Stimulated activated memory B cell treated with anti-CD40 and anti-IgM and Interleukin-4, amounts not matched to agents 10 μg/mL and 1 μg/mL and 100 μg/mL, for 72 hours (primary cell): ENCODE data around the gene ZNF536.
A peak's percentile ranks its signal among the peaks of the same experiment; 100 is the strongest.

Experiments used
- ATAC-seq: fragments of 150-1000 bp; cut with Tn5 transposase; 2 replicates; pipeline ENCODE4 v1.10.0; 2021
- H3K27ac Mint-ChIP-seq: one replicate; pipeline ENCODE4 v1.8.0; 2022; ENCODE audit warnings: mild to moderate bottlenecking, mixed read lengths
- H3K27me3 Mint-ChIP-seq: one replicate; pipeline ENCODE4 v1.8.0; 2022; ENCODE audit warnings: mixed read lengths
- H3K36me3 Mint-ChIP-seq: one replicate; pipeline ENCODE4 v1.8.0; 2022; ENCODE audit warnings: mixed read lengths
- H3K4me1 Mint-ChIP-seq: one replicate; pipeline ENCODE4 v1.8.0; 2022; ENCODE audit warnings: mixed read lengths
- H3K4me3 Mint-ChIP-seq: one replicate; pipeline ENCODE4 v1.8.0; 2022; ENCODE audit warnings: mild to moderate bottlenecking, moderate library complexity, mixed read lengths
- H3K9me3 Mint-ChIP-seq: one replicate; pipeline ENCODE4 v1.8.0; 2022; ENCODE audit warnings: mixed read lengths

ZNF536 gene

GRCh38 chr19:30557927-30558557 lies 185.9 kb downstream of the ZNF536 start:
- H3K4me3 Mint-ChIP-seq, result no peak overlapping the region
- no peaks in the 10 kb centered on the region for H3K27me3 Mint-ChIP-seq
- H3K9me3 Mint-ChIP-seq, result peaks cover 6% of the 10 kb centered on the region
- no peak for ATAC-seq
- H3K27ac Mint-ChIP-seq, result no peak overlapping the region
- H3K4me1 Mint-ChIP-seq, result no peaks in the 10 kb centered on the region
- H3K36me3 Mint-ChIP-seq, result no peaks in the 10 kb centered on the region

- Mint-ChIP-seq H3K4me3 (no peak overlapping the region), H3K4me1 (no peaks in the 10 kb centered on the region), H3K27ac (no peak overlapping the region), H3K9me3 (peaks cover 7% of the 10 kb centered on the region), H3K27me3 (no peaks in the 10 kb centered on the region), H3K36me3 (no peaks in the 10 kb centered on the region)
- ATAC-seq, result no peak
Observed at GRCh38 chr19:30558793-30559192, 186.6 kb downstream of the ZNF536 start.

GRCh38 chr19:30559446-30559845 lies 187.3 kb downstream of the ZNF536 start:
- no peak for ATAC-seq
- H3K4me3 Mint-ChIP-seq, result no peak overlapping the region
- H3K9me3 Mint-ChIP-seq, result peaks cover 12% of the 10 kb centered on the region
- no peak overlapping the region for H3K27ac Mint-ChIP-seq
- no peaks in the 10 kb centered on the region for H3K4me1 Mint-ChIP-seq
- H3K27me3 Mint-ChIP-seq, result no peaks in the 10 kb centered on the region
- no peaks in the 10 kb centered on the region for H3K36me3 Mint-ChIP-seq

GRCh38 chr19:30562981-30563380 lies 190.8 kb downstream of the ZNF536 start:
- Mint-ChIP-seq H3K9me3 (peaks cover 12% of the 10 kb centered on the region), H3K27ac (no peak overlapping the region), H3K36me3 (no peaks in the 10 kb centered on the region), H3K4me3 (no peak overlapping the region), H3K4me1 (no peaks in the 10 kb centered on the region), H3K27me3 (no peaks in the 10 kb centered on the region)
- no peak for ATAC-seq

GRCh38 chr19:30563691-30564090 lies 191.5 kb downstream of the ZNF536 start:
- no peak overlapping the region for H3K27ac Mint-ChIP-seq
- no peaks in the 10 kb centered on the region for H3K27me3 Mint-ChIP-seq
- no peaks in the 10 kb centered on the region for H3K4me1 Mint-ChIP-seq
- H3K36me3 Mint-ChIP-seq, result no peaks in the 10 kb centered on the region
- H3K9me3 Mint-ChIP-seq, result peaks cover 12% of the 10 kb centered on the region
- no peak for ATAC-seq
- no peak overlapping the region for H3K4me3 Mint-ChIP-seq

GRCh38 chr19:30564551-30565011 lies 192.4 kb downstream of the ZNF536 start:
- no peaks in the 10 kb centered on the region for H3K27me3 Mint-ChIP-seq
- peaks cover 12% of the 10 kb centered on the region for H3K9me3 Mint-ChIP-seq
- no peak overlapping the region for H3K4me3 Mint-ChIP-seq
- no peaks in the 10 kb centered on the region for H3K4me1 Mint-ChIP-seq
- no peak for ATAC-seq
- no peak overlapping the region for H3K27ac Mint-ChIP-seq
- H3K36me3 Mint-ChIP-seq, result no peaks in the 10 kb centered on the region

- H3K4me3 Mint-ChIP-seq, result no peak overlapping the region
- H3K36me3 Mint-ChIP-seq, result no peaks in the 10 kb centered on the region
- no peaks in the 10 kb centered on the region for H3K4me1 Mint-ChIP-seq
- no peak for ATAC-seq
- peaks cover 6% of the 10 kb centered on the region for H3K9me3 Mint-ChIP-seq
- no peaks in the 10 kb centered on the region for H3K27me3 Mint-ChIP-seq
- no peak overlapping the region for H3K27ac Mint-ChIP-seq
Observed at GRCh38 chr19:30565636-30566035, 193.5 kb downstream of the ZNF536 start.

- H3K4me1 Mint-ChIP-seq, result no peaks in the 10 kb centered on the region
- H3K27ac Mint-ChIP-seq, result no peak overlapping the region
- no peak overlapping the region for H3K4me3 Mint-ChIP-seq
- peaks cover 6% of the 10 kb centered on the region for H3K9me3 Mint-ChIP-seq
- no peaks in the 10 kb centered on the region for H3K36me3 Mint-ChIP-seq
- ATAC-seq, result peak; percentile 19
- H3K27me3 Mint-ChIP-seq, result no peaks in the 10 kb centered on the region
Observed at GRCh38 chr19:30566681-30567420, 194.7 kb downstream of the ZNF536 start.

GRCh38 chr19:30567536-30568232 lies 195.5 kb downstream of the ZNF536 start:
- Mint-ChIP-seq H3K27me3 (no peaks in the 10 kb centered on the region), H3K36me3 (no peaks in the 10 kb centered on the region), H3K4me3 (no peak overlapping the region), H3K27ac (no peak overlapping the region), H3K9me3 (peaks cover 6% of the 10 kb centered on the region), H3K4me1 (no peaks in the 10 kb centered on the region)
- no peak for ATAC-seq

GRCh38 chr19:30570194-30570593 lies 198.0 kb downstream of the ZNF536 start:
- no peak overlapping the region for H3K4me3 Mint-ChIP-seq
- H3K4me1 Mint-ChIP-seq, result no peaks in the 10 kb centered on the region
- no peaks in the 10 kb centered on the region for H3K36me3 Mint-ChIP-seq
- H3K27me3 Mint-ChIP-seq, result no peaks in the 10 kb centered on the region
- H3K27ac Mint-ChIP-seq, result no peak overlapping the region
- no peak for ATAC-seq
- no peaks in the 10 kb centered on the region for H3K9me3 Mint-ChIP-seq

- no peaks in the 10 kb centered on the region for H3K27me3 Mint-ChIP-seq
Observed at GRCh38 chr19:30577551-30578105, 205.4 kb downstream of the ZNF536 start.

GRCh38 chr19:30579419-30579818 lies 207.2 kb downstream of the ZNF536 start:
- Mint-ChIP-seq H3K27me3 (no peaks in the 10 kb centered on the region), H3K27ac (no peak overlapping the region), H3K9me3 (peaks cover 3% of the 10 kb centered on the region), H3K4me3 (no peak overlapping the region), H3K4me1 (no peaks in the 10 kb centered on the region), H3K36me3 (no peaks in the 10 kb centered on the region)
- ATAC-seq, result no peak

More at GRCh38 chr19:30577551-30578105, 205.4 kb downstream of the ZNF536 start:
- no peak overlapping the region for H3K4me3 Mint-ChIP-seq
- no peak overlapping the region for H3K27ac Mint-ChIP-seq
- no peaks in the 10 kb centered on the region for H3K4me1 Mint-ChIP-seq
- H3K36me3 Mint-ChIP-seq, result no peaks in the 10 kb centered on the region
- no peak for ATAC-seq
- peaks cover 3% of the 10 kb centered on the region for H3K9me3 Mint-ChIP-seq

- no peak overlapping the region for H3K4me3 Mint-ChIP-seq
- H3K9me3 Mint-ChIP-seq, result peaks cover 2% of the 10 kb centered on the region
- H3K4me1 Mint-ChIP-seq, result no peaks in the 10 kb centered on the region
- H3K27ac Mint-ChIP-seq, result no peak overlapping the region
- no peak for ATAC-seq
- no peaks in the 10 kb centered on the region for H3K27me3 Mint-ChIP-seq
- no peaks in the 10 kb centered on the region for H3K36me3 Mint-ChIP-seq
Observed at GRCh38 chr19:30580673-30581072, 208.5 kb downstream of the ZNF536 start.

- H3K27ac Mint-ChIP-seq, result no peak overlapping the region
- H3K4me1 Mint-ChIP-seq, result no peaks in the 10 kb centered on the region
- H3K4me3 Mint-ChIP-seq, result no peak overlapping the region
- ATAC-seq, result no peak
- no peaks in the 10 kb centered on the region for H3K27me3 Mint-ChIP-seq
- H3K36me3 Mint-ChIP-seq, result no peaks in the 10 kb centered on the region
- peaks cover 3% of the 10 kb centered on the region for H3K9me3 Mint-ChIP-seq
Observed at GRCh38 chr19:30584090-30584489, 211.9 kb downstream of the ZNF536 start.

GRCh38 chr19:30587869-30588268 lies 215.7 kb downstream of the ZNF536 start:
- no peak overlapping the region for H3K27ac Mint-ChIP-seq
- no peaks in the 10 kb centered on the region for H3K27me3 Mint-ChIP-seq
- no peaks in the 10 kb centered on the region for H3K4me1 Mint-ChIP-seq
- H3K4me3 Mint-ChIP-seq, result no peak overlapping the region
- ATAC-seq, result no peak
- no peaks in the 10 kb centered on the region for H3K36me3 Mint-ChIP-seq
- peaks cover 5% of the 10 kb centered on the region for H3K9me3 Mint-ChIP-seq
